A673 (cell line): ENCODE results near the gene UBE2L3.
"Not testable (repeated sequence)": the region's sequence is repeated elsewhere in the genome, so short reads cannot be mapped to it uniquely, and the experiment has no call there.

Experiments
- EZH2 ChIP-seq: fragments of 200-600 bp; sonication (generic); IDR thresholded peaks from 2 replicates; pipeline ENCODE4 v1.6.1; 2017; ENCODE audit warnings: borderline replicate concordance, low read depth, mild to moderate bottlenecking, mixed read lengths, antibody characterized with exemption, low read length; ENCODE audit not compliant: poor library complexity, severe bottlenecking
- TF ChIP-seq, protein P1 (sequence below): fragments of 300-800, 200-600 bp; sonication (generic); conservative IDR thresholded peaks from 2 replicates; pipeline ENCODE4 v1.5.1; 2017; ENCODE audit warnings: low read depth, mild to moderate bottlenecking, antibody characterized with exemption, low read length, moderate library complexity, mixed read lengths

DNA sequence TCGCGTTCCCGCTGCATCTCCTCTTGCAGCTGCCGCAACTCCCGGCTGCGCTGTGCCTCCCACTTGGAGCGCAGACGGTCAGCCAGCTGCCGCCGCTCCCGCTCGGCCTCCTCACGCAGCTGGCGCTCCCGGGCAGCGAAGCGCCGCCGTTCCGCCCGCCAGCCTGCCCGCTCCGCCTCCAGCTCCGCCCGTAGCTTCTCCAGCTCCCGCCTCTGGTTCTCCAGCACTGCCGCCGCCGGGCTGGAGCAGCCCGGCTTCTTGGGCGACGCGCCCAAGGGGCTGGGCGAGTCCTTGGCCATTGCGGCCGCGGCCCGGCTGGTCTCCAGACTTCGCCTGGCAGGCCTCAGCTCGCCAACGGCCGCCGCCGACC lies 16.9 kb upstream of the UBE2L3 start:
- not testable (repeated sequence) for TF ChIP-seq EZH2
- TF ChIP-seq, protein P1, sequence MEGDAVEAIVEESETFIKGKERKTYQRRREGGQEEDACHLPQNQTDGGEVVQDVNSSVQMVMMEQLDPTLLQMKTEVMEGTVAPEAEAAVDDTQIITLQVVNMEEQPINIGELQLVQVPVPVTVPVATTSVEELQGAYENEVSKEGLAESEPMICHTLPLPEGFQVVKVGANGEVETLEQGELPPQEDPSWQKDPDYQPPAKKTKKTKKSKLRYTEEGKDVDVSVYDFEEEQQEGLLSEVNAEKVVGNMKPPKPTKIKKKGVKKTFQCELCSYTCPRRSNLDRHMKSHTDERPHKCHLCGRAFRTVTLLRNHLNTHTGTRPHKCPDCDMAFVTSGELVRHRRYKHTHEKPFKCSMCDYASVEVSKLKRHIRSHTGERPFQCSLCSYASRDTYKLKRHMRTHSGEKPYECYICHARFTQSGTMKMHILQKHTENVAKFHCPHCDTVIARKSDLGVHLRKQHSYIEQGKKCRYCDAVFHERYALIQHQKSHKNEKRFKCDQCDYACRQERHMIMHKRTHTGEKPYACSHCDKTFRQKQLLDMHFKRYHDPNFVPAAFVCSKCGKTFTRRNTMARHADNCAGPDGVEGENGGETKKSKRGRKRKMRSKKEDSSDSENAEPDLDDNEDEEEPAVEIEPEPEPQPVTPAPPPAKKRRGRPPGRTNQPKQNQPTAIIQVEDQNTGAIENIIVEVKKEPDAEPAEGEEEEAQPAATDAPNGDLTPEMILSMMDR, result not testable (repeated sequence)
